HG03175 (cell line): ENCODE measurements around the gene OR52B4.
"Not testable (repeated sequence)": the region's sequence is repeated elsewhere in the genome, so short reads cannot be mapped to it uniquely, and the experiment has no call there.

Experiments
- ATAC-seq: cut with Tn5 transposase; IDR thresholded peaks from one replicate; pipeline ENCODE4 v1.9.1; 2021; ENCODE audit warnings: mild to moderate bottlenecking, moderate library complexity; ENCODE audit not compliant: unreplicated experiment

Gene OR52B4

DNA sequence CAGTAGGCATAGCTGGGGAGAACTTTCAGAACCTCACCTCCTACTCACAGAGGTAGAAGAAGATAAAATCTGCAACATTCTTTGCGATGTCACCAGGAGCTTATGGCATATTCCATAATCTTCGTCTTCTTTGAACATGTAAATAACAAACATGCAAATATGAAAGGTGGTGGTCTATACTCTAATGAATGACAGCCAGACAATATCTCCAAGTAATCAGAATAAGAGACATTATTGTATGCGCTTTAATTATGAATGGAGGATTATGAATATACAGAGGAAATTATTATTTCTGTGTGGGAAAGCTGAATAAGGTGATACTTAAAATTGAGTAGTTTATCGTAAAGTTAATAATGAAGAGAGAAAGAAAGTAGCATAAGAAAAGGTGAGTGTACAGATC lies at the start of gene OR52B4:
OR52B4 (minus strand) TSS at position 101 of the 400 bp plus-strand sequence; CDS start at position 10, 91 bp downstream.
- no peak for ATAC-seq

DNA sequence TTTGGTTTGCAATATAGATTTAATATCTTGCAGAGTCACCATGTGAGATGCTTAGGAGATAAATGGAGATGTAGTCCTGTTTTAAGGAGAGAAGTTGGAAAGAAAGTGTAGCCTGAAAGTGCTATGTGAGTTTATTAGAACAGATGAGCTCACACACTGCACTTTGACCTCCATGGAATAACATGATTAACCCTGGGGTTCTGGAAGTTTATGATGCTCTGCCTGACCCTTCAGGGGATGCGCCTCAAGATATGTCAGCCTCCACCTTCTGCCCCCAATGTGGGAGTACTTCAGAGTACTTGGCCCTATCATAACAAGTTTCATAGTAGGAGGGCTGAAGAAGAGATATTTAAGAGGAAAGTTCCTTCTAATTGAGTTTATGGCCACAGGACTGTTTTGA lies 48.6 kb upstream of the OR52B4 start:
- ATAC-seq: no peak

DNA sequence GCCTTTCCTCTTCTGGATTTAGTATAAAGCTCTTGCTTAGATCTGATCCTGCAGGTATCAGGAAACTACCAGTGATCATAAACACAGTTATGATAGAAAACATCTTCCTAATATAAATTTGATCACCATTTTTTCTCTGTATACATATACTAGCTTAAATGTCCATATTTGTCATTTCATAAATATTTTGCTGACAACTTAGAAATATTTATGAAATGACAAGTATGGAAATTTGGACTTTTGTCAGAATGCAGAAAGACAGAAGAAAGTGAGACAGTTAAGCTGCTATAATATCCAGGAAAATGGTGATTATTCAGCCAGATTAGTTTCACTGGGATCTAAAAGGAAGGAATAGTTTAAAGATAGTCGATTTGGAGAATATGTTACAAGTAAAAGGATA lies 48.1 kb upstream of the OR52B4 start:
- ATAC-seq: no peak

DNA sequence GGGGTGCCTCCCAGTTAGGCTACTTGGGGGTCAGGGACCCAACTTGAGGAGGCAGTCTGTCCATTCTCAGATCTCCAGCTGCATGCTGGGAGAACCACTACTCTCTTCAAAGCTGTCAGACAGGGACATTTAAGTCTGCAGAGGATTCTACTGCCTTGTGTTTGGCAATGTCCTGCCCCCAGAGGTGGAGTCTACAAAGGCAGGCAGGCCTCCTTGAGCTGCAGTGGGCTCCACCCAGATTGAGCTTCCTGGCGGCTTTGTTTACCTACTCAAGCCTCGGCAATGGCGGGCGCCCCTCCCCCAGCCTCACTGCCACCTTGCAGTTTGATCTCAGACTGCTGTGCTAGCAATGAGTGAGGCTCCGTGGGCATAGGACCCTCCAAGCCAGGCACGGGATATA lies 38.0 kb upstream of the OR52B4 start:
- not testable (repeated sequence) for ATAC-seq

DNA sequence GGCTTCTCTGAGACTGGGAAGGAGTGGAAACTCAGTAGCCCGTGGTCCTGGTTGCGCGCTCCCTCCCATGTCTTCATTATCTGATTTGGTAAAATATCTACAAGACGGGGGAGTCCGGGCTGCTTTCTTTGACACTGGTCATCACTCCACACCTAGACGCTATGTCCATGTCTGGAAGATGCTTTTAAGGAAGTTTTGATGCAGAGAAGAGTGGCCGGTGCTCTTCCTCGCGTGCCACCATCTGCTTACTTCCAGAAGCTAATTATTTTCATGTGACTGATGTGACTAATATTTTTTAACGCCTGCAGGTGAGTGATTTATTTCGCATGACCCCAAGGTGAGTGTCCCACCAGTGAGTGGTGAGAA lies 25.7 kb upstream of the OR52B4 start:
- ATAC-seq: no peak

DNA sequence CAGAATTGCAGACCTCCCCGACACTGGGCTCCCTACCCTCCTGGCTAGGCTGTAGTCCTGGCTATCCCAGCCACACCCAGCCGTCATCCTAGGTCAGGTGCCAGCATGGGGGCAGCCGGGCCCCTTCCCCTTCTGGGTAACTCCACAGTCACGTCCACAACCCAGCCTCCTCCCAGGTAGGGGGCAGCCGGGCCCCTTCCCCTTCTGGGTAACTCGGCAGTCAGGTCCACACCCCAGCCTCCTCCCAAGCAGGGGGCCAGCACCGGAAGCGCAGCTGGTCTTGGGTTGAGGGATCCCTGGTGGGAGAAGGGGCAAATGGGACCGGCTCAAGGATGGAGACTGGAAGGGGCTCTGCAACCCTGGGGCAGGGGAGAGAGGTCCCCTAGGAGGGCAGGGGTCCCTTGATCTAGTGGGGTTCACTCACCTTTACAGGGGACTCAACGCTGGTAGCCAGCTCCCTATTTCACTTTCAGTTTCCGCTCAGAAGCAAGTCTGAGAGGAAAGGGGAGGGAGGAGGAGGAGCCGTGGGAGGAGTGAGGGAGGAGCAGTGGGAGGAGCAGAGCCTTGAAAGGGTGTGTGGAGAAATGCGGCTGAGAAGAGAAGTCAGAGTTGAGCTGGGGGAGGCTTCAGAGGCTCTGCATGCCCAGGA lies 25.1 kb upstream of the OR52B4 start, which contains the start of gene TRIM21:
TRIM21 (minus strand) TSS at position 494 of the 649 bp plus-strand sequence. CDS start 3,293 bp downstream, outside the sequence.
- peak; percentile 100 for ATAC-seq

DNA sequence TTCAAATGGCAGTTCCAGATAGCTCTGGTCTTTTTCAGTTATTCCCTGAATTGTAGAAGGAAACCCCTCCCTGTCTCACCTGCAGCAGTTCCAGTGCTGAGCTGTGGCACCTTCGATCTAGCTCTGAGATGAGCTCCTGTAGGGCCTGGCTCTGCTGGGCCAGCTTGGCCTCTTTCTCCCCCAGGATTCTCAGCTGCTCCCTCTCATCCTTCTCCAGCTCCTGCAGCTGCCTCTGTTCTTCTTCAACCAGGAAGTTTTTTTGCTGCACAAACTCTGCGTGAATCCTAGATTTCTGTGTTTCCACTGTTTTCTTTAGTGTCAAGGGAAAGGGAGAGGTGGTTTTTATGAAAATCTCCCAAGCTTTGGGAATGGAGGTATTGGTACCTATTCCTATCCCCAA lies 20.0 kb upstream of the OR52B4 start:
- no peak for ATAC-seq

DNA sequence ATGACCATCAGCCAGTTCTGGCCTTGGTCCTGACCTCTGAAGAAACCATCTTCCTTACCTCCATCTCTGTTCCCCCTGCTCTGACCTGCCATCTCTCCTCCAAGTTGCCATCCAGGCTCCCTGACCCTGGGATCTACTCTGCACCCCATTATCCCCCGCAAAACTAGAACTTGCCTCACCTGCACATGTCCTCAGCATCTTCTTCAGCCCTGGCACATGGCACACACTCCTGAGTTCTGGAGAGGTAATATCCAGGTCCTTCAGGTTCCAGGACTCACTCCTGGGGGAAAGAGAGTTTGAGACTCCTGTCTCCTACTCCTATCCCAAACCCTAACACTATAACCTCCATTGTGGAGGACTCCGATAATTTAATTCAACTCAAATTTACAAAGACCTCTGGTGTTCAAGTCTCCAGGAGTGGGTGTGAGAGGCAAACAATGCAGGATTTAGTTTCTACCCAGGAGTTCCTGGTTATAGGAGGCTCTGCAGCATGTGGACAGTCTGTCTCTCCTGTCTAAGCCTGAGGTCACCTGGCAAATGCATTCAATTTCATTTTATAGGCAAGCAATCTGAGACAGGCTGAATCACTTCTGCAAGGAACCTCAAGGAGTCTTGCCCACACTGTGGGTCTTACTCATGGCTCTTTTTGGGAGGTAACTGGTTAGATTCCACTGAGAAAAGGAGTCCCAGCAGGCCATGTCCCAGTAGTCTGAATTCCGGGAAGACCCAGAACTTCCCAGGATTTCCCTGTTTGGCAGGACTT lies 18.0 kb upstream of the OR52B4 start:
- ATAC-seq: no peak

DNA sequence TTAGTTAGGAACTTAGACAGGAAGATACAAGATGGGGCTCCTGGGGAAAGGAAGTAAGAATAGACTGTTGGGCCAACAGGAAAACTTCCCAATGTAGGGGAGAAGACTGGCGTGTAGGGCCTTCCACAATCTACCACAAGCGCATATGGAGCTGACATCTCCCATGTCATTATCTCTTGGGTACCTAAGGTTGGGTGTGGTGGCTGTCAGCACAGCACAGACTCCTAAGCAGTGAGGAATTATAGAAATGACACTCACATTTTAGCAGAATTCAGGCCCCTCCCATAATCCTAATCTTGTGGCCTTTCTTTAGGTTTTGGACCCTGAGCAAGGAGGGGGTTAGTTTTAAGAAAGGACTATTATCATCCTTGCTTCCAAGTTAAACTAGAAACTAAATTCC lies 13.7 kb upstream of the OR52B4 start:
- no peak for ATAC-seq

DNA sequence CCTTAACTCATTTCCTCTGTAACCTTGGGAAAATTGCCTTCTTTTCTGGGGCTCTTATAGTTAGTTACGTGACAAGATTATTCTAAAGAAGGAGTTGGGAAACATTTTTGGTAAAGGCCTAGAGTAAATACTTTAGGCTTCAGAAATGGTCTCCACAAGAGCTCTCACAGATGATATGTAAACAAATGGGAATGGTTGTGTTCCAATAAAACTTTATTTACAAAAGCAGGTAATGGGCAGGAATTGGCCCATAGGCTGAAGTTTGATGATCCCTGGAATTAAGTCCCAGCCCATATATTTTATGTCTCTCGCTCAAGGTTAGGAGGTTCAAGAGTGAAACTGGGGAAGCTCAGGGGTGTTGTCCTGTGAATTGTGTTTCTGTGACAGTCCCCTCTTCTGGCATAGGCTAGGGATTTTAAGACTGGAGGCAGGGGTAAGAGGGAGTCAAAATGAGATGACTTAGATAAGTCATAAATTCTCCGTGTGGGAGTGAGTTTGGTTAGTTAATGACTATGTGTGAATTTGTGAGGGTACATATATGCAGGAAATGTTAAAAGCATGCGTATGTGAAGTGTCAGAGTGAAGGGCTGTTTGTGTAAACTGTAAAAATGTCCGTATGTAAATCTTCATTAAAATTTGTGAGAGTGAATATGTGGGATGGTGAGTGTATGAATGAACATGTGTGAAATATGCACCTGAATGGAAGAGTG lies 7.4 kb upstream of the OR52B4 start:
- no peak for ATAC-seq

DNA sequence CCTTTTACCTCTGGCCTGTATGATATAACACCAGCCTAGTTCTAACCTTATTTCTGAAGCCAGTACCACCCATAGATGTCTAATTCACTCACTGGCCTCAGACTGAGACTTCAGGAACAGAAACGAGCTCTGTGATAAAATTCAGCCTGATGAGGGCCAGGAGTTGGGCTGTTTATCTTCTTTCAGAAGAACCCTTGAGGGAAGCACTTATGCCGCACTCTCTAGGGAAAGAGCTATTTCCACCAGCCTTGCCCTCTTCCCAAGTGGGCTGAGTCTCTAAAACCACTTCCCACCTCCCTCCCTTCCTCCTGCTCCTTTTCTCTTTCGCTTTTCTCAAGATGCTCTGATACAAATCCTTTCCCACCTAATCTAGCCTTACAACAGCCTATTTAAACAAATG lies 2.0 kb upstream of the OR52B4 start:
- ATAC-seq: no peak

DNA sequence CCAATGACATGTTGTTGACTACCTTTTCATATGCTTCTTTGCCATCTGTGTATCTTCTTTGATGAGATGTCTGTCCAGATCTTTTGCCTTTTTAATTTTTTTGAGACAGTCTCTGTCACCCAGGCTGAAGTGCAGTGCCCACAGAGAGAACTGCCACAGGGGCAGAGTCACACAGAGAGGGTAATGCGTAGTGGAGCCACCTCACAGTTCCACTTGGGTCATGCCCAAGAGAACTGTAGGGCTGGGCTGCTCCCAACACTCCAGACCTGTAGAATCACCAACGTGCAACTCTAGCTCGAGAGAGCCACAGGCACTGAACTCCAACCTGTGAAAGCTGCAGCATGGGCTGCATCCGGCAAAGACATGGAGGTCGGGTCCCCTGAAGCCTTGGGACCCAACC lies 20.0 kb downstream of the OR52B4 start:
- not testable (repeated sequence) for ATAC-seq

DNA sequence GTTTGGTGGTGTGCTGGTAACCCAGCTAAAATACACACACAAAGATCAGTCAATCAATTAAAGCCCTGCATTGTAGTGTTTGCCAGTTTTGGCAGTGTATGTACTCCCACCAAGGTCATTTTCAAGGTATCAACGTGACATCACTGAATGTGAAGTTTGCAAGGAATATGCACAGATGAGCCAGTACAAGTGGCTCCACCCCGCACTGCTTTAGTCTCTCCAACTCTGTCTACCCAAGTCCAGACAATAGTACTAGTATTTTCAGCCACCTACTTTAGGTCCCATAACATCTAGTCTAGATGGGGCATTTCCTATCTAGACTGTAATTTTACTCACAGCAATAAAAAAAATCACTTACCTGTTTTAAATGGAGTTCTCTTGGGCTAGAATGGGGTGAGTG lies 22.8 kb downstream of the OR52B4 start:
- ATAC-seq: not testable (repeated sequence)

DNA sequence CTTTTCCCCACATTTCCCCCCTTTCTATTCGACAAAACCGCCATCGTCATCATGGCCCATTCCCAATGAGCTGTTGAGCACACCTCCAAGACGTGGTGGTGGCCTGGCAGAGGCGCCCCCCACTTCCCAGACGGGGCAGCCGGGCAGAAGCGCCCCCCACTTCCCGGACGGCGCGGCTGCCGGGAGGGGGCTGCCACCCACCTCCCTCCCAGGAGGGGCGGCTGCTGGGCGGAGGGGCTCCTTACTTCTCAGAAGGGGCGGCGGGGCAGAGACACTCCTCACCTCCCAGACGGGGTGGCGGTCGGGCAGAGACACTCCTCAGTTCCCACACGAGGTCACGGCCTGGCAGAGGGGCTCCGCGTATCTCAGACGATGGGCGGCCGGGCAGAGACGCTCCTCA lies 33.8 kb downstream of the OR52B4 start:
- ATAC-seq: not testable (repeated sequence)
